Measurements from ENCODE around the gene ADGRG6.

DNA sequence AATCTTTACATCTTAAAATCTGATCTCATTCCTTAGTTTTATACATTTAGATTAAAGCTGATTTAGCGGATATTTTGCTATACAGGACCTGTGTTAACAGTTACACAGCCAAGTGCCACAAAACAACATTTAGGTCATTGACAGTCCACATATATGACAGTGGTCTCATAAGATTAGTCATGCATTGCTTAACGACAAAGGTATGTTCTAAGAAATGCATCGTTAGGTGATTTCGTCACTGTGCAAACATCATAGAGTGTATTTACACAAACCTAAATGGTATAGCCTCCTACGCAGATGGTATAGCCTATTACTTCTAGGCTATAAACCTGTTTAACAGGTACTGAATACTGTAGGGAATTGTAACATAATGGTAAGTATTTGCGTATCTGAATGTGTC, 21.6 kb downstream of the ADGRG6 start:
- TF ChIP-seq, protein P1, sequence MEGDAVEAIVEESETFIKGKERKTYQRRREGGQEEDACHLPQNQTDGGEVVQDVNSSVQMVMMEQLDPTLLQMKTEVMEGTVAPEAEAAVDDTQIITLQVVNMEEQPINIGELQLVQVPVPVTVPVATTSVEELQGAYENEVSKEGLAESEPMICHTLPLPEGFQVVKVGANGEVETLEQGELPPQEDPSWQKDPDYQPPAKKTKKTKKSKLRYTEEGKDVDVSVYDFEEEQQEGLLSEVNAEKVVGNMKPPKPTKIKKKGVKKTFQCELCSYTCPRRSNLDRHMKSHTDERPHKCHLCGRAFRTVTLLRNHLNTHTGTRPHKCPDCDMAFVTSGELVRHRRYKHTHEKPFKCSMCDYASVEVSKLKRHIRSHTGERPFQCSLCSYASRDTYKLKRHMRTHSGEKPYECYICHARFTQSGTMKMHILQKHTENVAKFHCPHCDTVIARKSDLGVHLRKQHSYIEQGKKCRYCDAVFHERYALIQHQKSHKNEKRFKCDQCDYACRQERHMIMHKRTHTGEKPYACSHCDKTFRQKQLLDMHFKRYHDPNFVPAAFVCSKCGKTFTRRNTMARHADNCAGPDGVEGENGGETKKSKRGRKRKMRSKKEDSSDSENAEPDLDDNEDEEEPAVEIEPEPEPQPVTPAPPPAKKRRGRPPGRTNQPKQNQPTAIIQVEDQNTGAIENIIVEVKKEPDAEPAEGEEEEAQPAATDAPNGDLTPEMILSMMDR (IDR thresholded peaks at IDR 0.05 in 2 of 3, conservative IDR thresholded peaks at IDR 0.05 in 1 of 3; ENCODE audit: control insufficient read depth in 2 of 3, extremely low read depth in 1 of 3, insufficient read depth in 1 of 3, low read depth in 3 of 3, low read length in 3 of 3), result no peak
- TF ChIP-seq KAT2A (conservative IDR thresholded peaks at IDR 0.05; ENCODE audit: control insufficient read depth, low read depth, low read length), result no peak
- no peak for TF ChIP-seq MTA2 (IDR thresholded peaks at IDR 0.05; ENCODE audit: low read depth)
- TF ChIP-seq POLR2AphosphoS5 (IDR thresholded peaks at IDR 0.05; ENCODE audit: low read length), result no peak
- TF ChIP-seq MYC (IDR thresholded peaks at IDR 0.05; ENCODE audit: insufficient read depth, insufficient read length, insufficient replicate concordance, low read length, severe bottlenecking), result no peak
- TF ChIP-seq RCOR1 (conservative IDR thresholded peaks at IDR 0.05; ENCODE audit: low read depth, low read length), result no peak
- no peak for TF ChIP-seq POLR2A (IDR thresholded peaks at IDR 0.05; ENCODE audit: low read depth, low read length)
